Activated T-cell treated with anti-CD3 and anti-CD28 coated beads, Interleukin-2, amount 50 U/mL, for 72 hours (primary cell): ENCODE measurements around the gene NANS. TPM values are rescaled to one million over a fixed set of nuclear protein-coding genes. Genes with fewer than 3 reads are reported as not detected.

Experiments used
- ATAC-seq, 2 donors: fragments of 150-1000 bp; cut with Tn5 transposase; replicated peaks in 1 of 2; 2 replicates each; pipeline ENCODE4 v1.10.0; 2021; ENCODE audit warnings: moderate library complexity in 2 of 2, mild to moderate bottlenecking in 1 of 2
- DNase-seq, 2 donors: peaks; one replicate each; pipeline ENCODE4 v3.0.0; 2021 to 2022; ENCODE audit warnings: mixed read lengths in 1 of 2
- H3K27ac Mint-ChIP-seq: one replicate; pipeline ENCODE4 v1.8.0; 2022; ENCODE audit warnings: mild to moderate bottlenecking, moderate library complexity, mixed read lengths
- H3K27me3 Mint-ChIP-seq: one replicate; pipeline ENCODE4 v1.8.0; 2022; ENCODE audit warnings: low read depth, mixed read lengths
- H3K36me3 Mint-ChIP-seq, 2 donors: one replicate each; pipeline ENCODE4 v1.8.0; 2022; ENCODE audit warnings: mixed read lengths in 2 of 2, mild to moderate bottlenecking in 1 of 2; ENCODE audit not compliant: insufficient read depth in 2 of 2
- H3K4me1 Mint-ChIP-seq: one replicate; pipeline ENCODE4 v1.8.0; 2022; ENCODE audit warnings: low read depth, mixed read lengths
- H3K4me3 Mint-ChIP-seq, 2 donors: one replicate each; pipeline ENCODE4 v1.8.0; 2022; ENCODE audit warnings: mild to moderate bottlenecking in 2 of 2, mixed read lengths in 2 of 2, moderate library complexity in 2 of 2
- H3K9me3 Mint-ChIP-seq, 2 donors: one replicate each; pipeline ENCODE4 v1.8.0; 2022; ENCODE audit warnings: mixed read lengths in 2 of 2
- total RNA-seq, 2 donors: library from RNA; stranded (reverse); gene quantifications; one replicate each; pipeline ENCODE4 v1.2.3, GENCODE V29; 2022

The NANS gene
- total RNA-seq, 2 donors from 2014 or later: 56.1 to 56.6 TPM

- ATAC-seq: peak; percentile 21
- peak overlapping the region; percentile 43 for H3K27ac Mint-ChIP-seq
- DNase-seq: no peak
- H3K9me3 Mint-ChIP-seq: no peaks in the 10 kb centered on the region
- no peak overlapping the region for H3K4me3 Mint-ChIP-seq
- peaks cover 14 to 23% of the 10 kb centered on the region in 2 donors for H3K36me3 Mint-ChIP-seq
- H3K27me3 Mint-ChIP-seq: no peaks in the 10 kb centered on the region
- no peaks in the 10 kb centered on the region for H3K4me1 Mint-ChIP-seq
Observed at GRCh38 chr9:98020476-98021145, 35.9 kb upstream of the NANS start.

GRCh38 chr9:98021306-98022040 lies 35.1 kb upstream of the NANS start:
- Mint-ChIP-seq H3K9me3 (no peaks in the 10 kb centered on the region), H3K27me3 (no peaks in the 10 kb centered on the region), H3K4me1 (no peaks in the 10 kb centered on the region), H3K4me3 (no peak overlapping the region), H3K27ac (no peak overlapping the region), H3K36me3 (peaks cover 10 to 16% of the 10 kb centered on the region in 2 donors)
- DNase-seq (no peak), ATAC-seq (no peak)

GRCh38 chr9:98022447-98022846 lies 34.1 kb upstream of the NANS start:
- H3K4me1 Mint-ChIP-seq: no peaks in the 10 kb centered on the region
- no peak overlapping the region for H3K27ac Mint-ChIP-seq
- no peaks in the 10 kb centered on the region for H3K27me3 Mint-ChIP-seq
- H3K4me3 Mint-ChIP-seq: no peak overlapping the region
- ATAC-seq: no peak
- no peaks in the 10 kb centered on the region for H3K9me3 Mint-ChIP-seq
- DNase-seq: no peak
- H3K36me3 Mint-ChIP-seq: peaks cover 6 to 9% of the 10 kb centered on the region in 2 donors

GRCh38 chr9:98024702-98025101 lies 31.8 kb upstream of the NANS start:
- H3K9me3 Mint-ChIP-seq: no peaks in the 10 kb centered on the region

GRCh38 chr9:98031169-98031568 lies 25.4 kb upstream of the NANS start:
- H3K9me3 Mint-ChIP-seq: no peaks in the 10 kb centered on the region
- no peak overlapping the region for H3K27ac Mint-ChIP-seq
- no peak for DNase-seq
- ATAC-seq: no peak
- no peaks in the 10 kb centered on the region for H3K36me3 Mint-ChIP-seq
- H3K27me3 Mint-ChIP-seq: no peaks in the 10 kb centered on the region
- no peak overlapping the region for H3K4me3 Mint-ChIP-seq
- peaks cover 10% of the 10 kb centered on the region for H3K4me1 Mint-ChIP-seq

More at GRCh38 chr9:98024702-98025101, 31.8 kb upstream of the NANS start:
- Mint-ChIP-seq H3K36me3 (peaks cover 2 to 3% of the 10 kb centered on the region in 2 donors), H3K27ac (no peak overlapping the region), H3K27me3 (no peaks in the 10 kb centered on the region), H3K4me1 (no peaks in the 10 kb centered on the region), H3K4me3 (no peak overlapping the region)
- DNase-seq (no peak), ATAC-seq (no peak)

- no peaks in the 10 kb centered on the region for H3K27me3 Mint-ChIP-seq
- H3K9me3 Mint-ChIP-seq: no peaks in the 10 kb centered on the region
- H3K36me3 Mint-ChIP-seq: no peaks in the 10 kb centered on the region
- DNase-seq (no peak), ATAC-seq (no peak)
- H3K27ac Mint-ChIP-seq: no peak overlapping the region
- H3K4me3 Mint-ChIP-seq: no peak overlapping the region
- H3K4me1 Mint-ChIP-seq: peaks cover 10% of the 10 kb centered on the region
Observed at GRCh38 chr9:98031935-98032334, 24.6 kb upstream of the NANS start.

GRCh38 chr9:98034593-98035546 lies 21.7 kb upstream of the NANS start:
- no peaks in the 10 kb centered on the region for H3K9me3 Mint-ChIP-seq
- peak; percentile 95 to 97 for ATAC-seq
- peak; percentile 91 for DNase-seq
- peak overlapping the region; percentile 63 to 65 for H3K4me3 Mint-ChIP-seq
- no peaks in the 10 kb centered on the region for H3K36me3 Mint-ChIP-seq
- peaks cover 10% of the 10 kb centered on the region for H3K4me1 Mint-ChIP-seq
- no peak overlapping the region for H3K27ac Mint-ChIP-seq
- no peaks in the 10 kb centered on the region for H3K27me3 Mint-ChIP-seq

- Mint-ChIP-seq H3K27ac (no peak overlapping the region), H3K36me3 (no peaks in the 10 kb centered on the region), H3K4me1 (peaks cover 10% of the 10 kb centered on the region), H3K4me3 (no peak overlapping the region), H3K9me3 (no peaks in the 10 kb centered on the region), H3K27me3 (no peaks in the 10 kb centered on the region)
- DNase-seq (no peak), ATAC-seq (no peak)
Observed at GRCh38 chr9:98037357-98037756, 19.2 kb upstream of the NANS start.

GRCh38 chr9:98038958-98039357 lies 17.6 kb upstream of the NANS start:
- no peak overlapping the region for H3K27ac Mint-ChIP-seq
- DNase-seq (no peak), ATAC-seq (no peak)
- H3K9me3 Mint-ChIP-seq: no peaks in the 10 kb centered on the region
- no peaks in the 10 kb centered on the region for H3K27me3 Mint-ChIP-seq
- no peaks in the 10 kb centered on the region for H3K36me3 Mint-ChIP-seq
- no peak overlapping the region for H3K4me3 Mint-ChIP-seq
- peaks cover 10% of the 10 kb centered on the region for H3K4me1 Mint-ChIP-seq

- no peak for ATAC-seq
- no peak overlapping the region for H3K27ac Mint-ChIP-seq
- DNase-seq: no peak
- no peaks in the 10 kb centered on the region for H3K27me3 Mint-ChIP-seq
- no peak overlapping the region for H3K4me3 Mint-ChIP-seq
- no peaks in the 10 kb centered on the region for H3K9me3 Mint-ChIP-seq
- peaks cover 6% of the 10 kb centered on the region for H3K4me1 Mint-ChIP-seq
- no peaks in the 10 kb centered on the region for H3K36me3 Mint-ChIP-seq
Observed at GRCh38 chr9:98039607-98040017, 16.9 kb upstream of the NANS start.

GRCh38 chr9:98040212-98040611 lies 16.3 kb upstream of the NANS start:
- H3K27me3 Mint-ChIP-seq: no peaks in the 10 kb centered on the region
- peaks cover 2% of the 10 kb centered on the region in 2 donors for H3K9me3 Mint-ChIP-seq
- H3K36me3 Mint-ChIP-seq: peaks cover 2% of the 10 kb centered on the region in 2 donors
- H3K27ac Mint-ChIP-seq: no peak overlapping the region
- H3K4me1 Mint-ChIP-seq: peaks cover 7% of the 10 kb centered on the region
- H3K4me3 Mint-ChIP-seq: no peak overlapping the region
- ATAC-seq (no peak), DNase-seq (no peak)

- H3K27me3 Mint-ChIP-seq: no peaks in the 10 kb centered on the region
- peaks cover 41% of the 10 kb centered on the region for H3K4me1 Mint-ChIP-seq
- H3K36me3 Mint-ChIP-seq: peaks cover 5 to 25% of the 10 kb centered on the region in 2 donors
- H3K27ac Mint-ChIP-seq: no peak overlapping the region
- ATAC-seq (no peak), DNase-seq (no peak)
- H3K9me3 Mint-ChIP-seq: peaks cover 3% of the 10 kb centered on the region in 2 donors
- H3K4me3 Mint-ChIP-seq: no peak overlapping the region
Observed at GRCh38 chr9:98043915-98044314, 12.6 kb upstream of the NANS start.
